Vagina (tissue), 2 donors: ENCODE data around the gene SAMD1. TPM values are rescaled to one million over a fixed set of nuclear protein-coding genes. Genes with fewer than 3 reads are reported as not detected.

Experiments
- DNase-seq, 2 donors: peaks; one replicate each; pipeline ENCODE4 v3.0.0-alpha.2; 2017; ENCODE audit errors: extremely low spot score in 2 of 2
- H3K27ac ChIP-seq: fragments of 200-600 bp; sonication (generic); one replicate; pipeline ENCODE4 v1.5.1; 2019
- H3K27me3 ChIP-seq: fragments of 200-600 bp; sonication (generic); one replicate; pipeline ENCODE4 v1.5.1; 2019
- H3K36me3 ChIP-seq, 2 donors: fragments of 200-600 bp; sonication (generic); one replicate each; pipeline ENCODE4 v1.5.1; 2017 to 2019
- H3K4me1 ChIP-seq: fragments of 200-600 bp; sonication (generic); one replicate; pipeline ENCODE4 v1.5.1; 2019
- H3K4me3 ChIP-seq, 2 donors: fragments of 200-600 bp; sonication (generic); 1 replicate in 1 of 2; 2 replicates in 1 of 2; pipeline ENCODE4 v1.5.1; 2016 to 2019
- H3K9me3 ChIP-seq: fragments of 200-600 bp; sonication (generic); one replicate; pipeline ENCODE4 v1.5.1; 2019
- POLR2A ChIP-seq, 2 donors: fragments of 450-650 bp; IDR thresholded peaks; one replicate each; pipeline ENCODE4 v1.6.1; 2017; ENCODE audit warnings: antibody characterized with exemption in 2 of 2, mild to moderate bottlenecking in 2 of 2, moderate library complexity in 2 of 2
- POLR2AphosphoS5 ChIP-seq, 2 donors: sonication (generic); formaldehyde crosslinking; IDR thresholded peaks; one replicate each; pipeline ENCODE4 v1.9.0; 2017; ENCODE audit warnings: antibody characterized with exemption in 2 of 2, mild to moderate bottlenecking in 2 of 2, low read depth in 1 of 2; ENCODE audit not compliant: insufficient read depth in 1 of 2
- intact Hi-C: fragments of 100-400 bp; cut with DNase I; formaldehyde crosslinking; loops from one replicate; pipeline ENCODE4 v1.15.1; 2023
- total RNA-seq: library from RNA; depleted of rRNA; stranded (reverse); fragments of >200 nt; gene quantifications from one replicate; pipeline ENCODE4 v1.2.3, GENCODE V29; 2016
- TF ChIP-seq, protein P1 (sequence below), 3 experiments: fragments of 450-650 bp in 2 of 3; fragments of 200-600 bp in 1 of 3; sonication (generic) in 1 of 3; IDR thresholded peaks; one replicate each; pipeline ENCODE4 v1.5.1; 2017 to 2019; ENCODE audit warnings: antibody characterized with exemption in 3 of 3, mild to moderate bottlenecking in 2 of 3, moderate library complexity in 2 of 3

SAMD1 gene
- total RNA-seq, 1 donor from 2014 or later: 6.9 TPM

DNA sequence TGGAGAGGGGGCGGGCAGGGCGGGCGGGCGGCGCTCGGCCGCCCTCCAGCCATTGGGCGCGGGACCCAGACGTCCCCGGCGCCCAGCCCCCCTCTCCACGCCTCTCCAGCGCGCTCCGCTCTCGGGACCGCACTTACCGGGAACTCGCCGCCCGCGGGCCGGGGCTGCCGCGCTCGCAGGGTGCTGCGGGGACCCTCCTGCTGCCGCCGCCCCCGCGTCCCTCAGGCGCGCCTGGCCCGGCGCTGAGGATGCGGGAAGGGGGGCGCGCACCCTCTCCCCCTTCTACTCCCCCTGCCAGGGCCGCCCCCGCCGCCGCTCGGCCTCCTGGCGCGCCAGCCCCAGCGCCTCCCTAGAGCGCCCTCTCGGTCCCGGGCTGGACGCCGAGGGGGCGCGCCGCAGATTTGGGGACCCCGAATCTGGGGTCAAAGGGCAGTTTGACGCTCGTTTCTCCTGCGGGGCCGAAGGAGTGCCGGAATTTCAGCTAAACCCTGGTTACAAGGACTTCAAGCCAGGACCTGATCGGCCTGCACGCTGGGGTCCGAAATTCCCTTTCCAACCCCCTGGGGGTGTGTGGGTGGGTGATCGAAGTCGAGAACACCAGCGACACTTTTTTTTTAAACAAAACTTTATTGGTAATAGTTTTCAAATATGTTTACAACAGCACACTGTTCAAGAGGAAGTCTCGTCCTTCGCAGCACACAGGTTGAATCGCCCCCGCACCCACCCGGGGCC lies 696 bp upstream of the SAMD1 start:
- intact Hi-C loops: no loop called here
- TF ChIP-seq POLR2AphosphoS5 (IDR thresholded peaks at IDR 0.05; ENCODE audit: insufficient read depth in 1 of 2, low read depth in 1 of 2) (peak; percentile 9 to 57), POLR2A (IDR thresholded peaks at IDR 0.05) (peak in 1 of 2 donors; percentile 65)
- TF ChIP-seq, protein P1, sequence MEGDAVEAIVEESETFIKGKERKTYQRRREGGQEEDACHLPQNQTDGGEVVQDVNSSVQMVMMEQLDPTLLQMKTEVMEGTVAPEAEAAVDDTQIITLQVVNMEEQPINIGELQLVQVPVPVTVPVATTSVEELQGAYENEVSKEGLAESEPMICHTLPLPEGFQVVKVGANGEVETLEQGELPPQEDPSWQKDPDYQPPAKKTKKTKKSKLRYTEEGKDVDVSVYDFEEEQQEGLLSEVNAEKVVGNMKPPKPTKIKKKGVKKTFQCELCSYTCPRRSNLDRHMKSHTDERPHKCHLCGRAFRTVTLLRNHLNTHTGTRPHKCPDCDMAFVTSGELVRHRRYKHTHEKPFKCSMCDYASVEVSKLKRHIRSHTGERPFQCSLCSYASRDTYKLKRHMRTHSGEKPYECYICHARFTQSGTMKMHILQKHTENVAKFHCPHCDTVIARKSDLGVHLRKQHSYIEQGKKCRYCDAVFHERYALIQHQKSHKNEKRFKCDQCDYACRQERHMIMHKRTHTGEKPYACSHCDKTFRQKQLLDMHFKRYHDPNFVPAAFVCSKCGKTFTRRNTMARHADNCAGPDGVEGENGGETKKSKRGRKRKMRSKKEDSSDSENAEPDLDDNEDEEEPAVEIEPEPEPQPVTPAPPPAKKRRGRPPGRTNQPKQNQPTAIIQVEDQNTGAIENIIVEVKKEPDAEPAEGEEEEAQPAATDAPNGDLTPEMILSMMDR (IDR thresholded peaks at IDR 0.05): peak in 1 of 3 experiments; percentile 33

DNA sequence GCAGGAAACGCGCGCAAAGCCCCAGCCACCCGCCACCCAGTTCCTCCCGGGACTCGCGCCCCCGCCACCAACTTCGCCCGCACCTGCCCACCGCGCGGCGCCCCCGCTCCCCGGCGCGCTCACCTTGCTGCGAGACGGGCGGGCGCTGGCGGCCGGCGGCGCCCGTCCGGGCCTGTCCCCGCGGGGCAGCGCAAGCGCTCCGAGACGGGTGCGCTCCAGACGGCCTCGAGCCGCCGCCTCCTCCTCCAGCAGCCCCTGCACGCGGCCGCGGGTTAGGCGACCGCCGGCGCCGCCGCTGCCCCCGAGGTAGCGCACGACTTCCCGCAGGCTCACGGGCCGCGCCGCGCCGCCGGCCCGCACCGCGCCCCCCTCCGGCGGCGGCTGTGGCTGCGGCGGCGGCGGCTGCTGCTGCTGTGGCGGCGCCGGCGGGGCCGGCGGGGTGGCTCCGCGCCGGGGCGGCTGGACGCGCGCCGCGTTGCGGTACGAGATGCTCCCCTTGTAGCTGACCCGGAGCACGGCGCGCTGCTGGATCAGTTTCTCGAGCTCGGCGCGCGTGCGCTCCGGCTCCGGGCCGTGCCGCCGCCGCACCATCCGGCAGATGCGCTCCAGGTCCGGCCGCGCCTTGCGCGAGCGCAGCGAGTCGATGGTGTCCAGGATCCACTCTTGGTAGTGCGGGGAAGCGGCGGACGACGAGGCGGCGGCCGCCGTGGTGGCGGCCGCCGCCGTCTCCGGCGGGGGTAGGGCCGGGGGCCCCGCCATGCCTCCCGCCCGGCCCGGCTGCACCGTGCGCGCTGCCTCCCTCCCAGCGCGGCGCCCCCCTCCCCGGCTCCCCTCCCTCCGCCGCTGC lies 666 bp downstream of the SAMD1 start:
- Histone ChIP-seq H3K9me3 (peaks cover 3% of the 10 kb centered on the region), H3K4me3 (peak overlapping the region; percentile 63 to 68), H3K4me1 (peaks cover 14% of the 10 kb centered on the region), H3K27ac (peak overlapping the region; percentile 94), H3K36me3 (peaks cover 0 to 6% of the 10 kb centered on the region in 2 donors), H3K27me3 (no peaks in the 10 kb centered on the region)
- DNase-seq: no peak
- TF ChIP-seq POLR2A (IDR thresholded peaks at IDR 0.05) (no peak), POLR2AphosphoS5 (IDR thresholded peaks at IDR 0.05; ENCODE audit: insufficient read depth in 1 of 2, low read depth in 1 of 2) (no peak)
- TF ChIP-seq, protein P1 (IDR thresholded peaks at IDR 0.05): no peak
- intact Hi-C loops: no loop called here

More for the DNA sequence above, 696 bp upstream of the SAMD1 start:
- Histone ChIP-seq H3K27me3 (no peaks in the 10 kb centered on the region), H3K36me3 (peaks cover 0 to 9% of the 10 kb centered on the region in 2 donors), H3K27ac (peak overlapping the region; percentile 94), H3K4me1 (peaks cover 14% of the 10 kb centered on the region), H3K9me3 (peaks cover 3% of the 10 kb centered on the region), H3K4me3 (peak overlapping the region; percentile 63 to 68)
- no peak for DNase-seq

DNA sequence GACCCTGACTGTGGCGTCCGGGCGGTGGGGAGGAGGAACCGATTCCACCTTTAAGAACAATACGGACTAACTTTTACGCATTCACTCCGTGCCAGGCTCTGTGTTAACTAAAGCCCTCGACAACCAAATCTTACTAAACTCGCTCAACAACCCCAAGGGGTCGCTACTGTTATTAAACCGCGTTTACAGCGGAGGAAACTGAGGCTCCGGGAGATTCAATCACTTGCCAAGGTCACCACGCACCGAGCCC lies 1.2 kb downstream of the SAMD1 start:
- H3K36me3 ChIP-seq: peaks cover 0 to 6% of the 10 kb centered on the region in 2 donors
- peak overlapping the region; percentile 27 for H3K27ac ChIP-seq
- peak overlapping the region; percentile 63 to 68 for H3K4me3 ChIP-seq
- TF ChIP-seq POLR2A (IDR thresholded peaks at IDR 0.05) (no peak), POLR2AphosphoS5 (IDR thresholded peaks at IDR 0.05; ENCODE audit: insufficient read depth in 1 of 2, low read depth in 1 of 2) (no peak)
- TF ChIP-seq, protein P1 (IDR thresholded peaks at IDR 0.05): no peak
- H3K27me3 ChIP-seq: no peaks in the 10 kb centered on the region
- H3K4me1 ChIP-seq: peaks cover 14% of the 10 kb centered on the region
- intact Hi-C loops: no loop called here
- H3K9me3 ChIP-seq: peaks cover 3% of the 10 kb centered on the region
- no peak for DNase-seq

DNA sequence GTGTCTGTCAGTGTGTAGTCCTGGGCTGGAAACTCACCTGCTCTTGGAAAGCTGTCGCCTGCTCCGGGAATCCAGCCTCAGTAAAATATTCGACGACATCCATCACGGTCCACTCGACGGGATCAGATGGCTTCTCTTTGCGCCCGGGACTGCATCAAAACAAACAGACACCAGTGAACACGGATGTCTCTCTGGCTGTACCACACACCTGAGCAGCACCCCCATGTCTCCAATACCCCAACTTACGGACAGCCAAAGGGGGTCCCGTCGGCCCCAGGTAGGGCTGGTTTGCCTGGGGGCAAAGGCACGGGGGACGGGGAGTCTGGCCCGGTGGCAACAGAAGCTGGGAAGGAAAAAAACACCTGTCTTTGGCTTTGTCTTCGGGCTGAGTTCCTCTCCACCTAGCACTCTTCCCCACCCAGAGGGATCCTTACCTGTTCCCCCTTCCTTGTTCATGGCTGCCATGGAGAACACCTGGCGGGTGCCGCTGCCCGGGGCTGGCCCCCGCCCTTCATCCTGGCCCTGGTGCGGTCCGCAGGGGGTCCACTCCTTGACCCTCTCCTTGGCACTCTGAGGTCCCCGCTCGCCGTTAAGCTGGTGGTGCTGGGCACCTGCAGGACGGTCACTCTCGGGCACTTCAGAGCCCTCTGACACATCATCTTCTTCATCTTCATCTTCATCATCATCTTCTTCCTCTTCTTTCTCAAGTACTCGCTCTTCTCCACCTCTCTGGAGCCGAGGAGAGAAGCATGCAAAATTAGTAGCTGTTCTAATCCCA lies 1.7 kb downstream of the SAMD1 start:
- peak overlapping the region; percentile 27 for H3K27ac ChIP-seq
- H3K27me3 ChIP-seq: no peaks in the 10 kb centered on the region
- intact Hi-C loops: no loop called here
- peaks cover 0 to 6% of the 10 kb centered on the region in 2 donors for H3K36me3 ChIP-seq
- H3K9me3 ChIP-seq: peaks cover 3% of the 10 kb centered on the region
- H3K4me3 ChIP-seq: peak overlapping the region; percentile 63 to 68
- DNase-seq: no peak
- H3K4me1 ChIP-seq: peaks cover 14% of the 10 kb centered on the region
- TF ChIP-seq POLR2A (IDR thresholded peaks at IDR 0.05) (no peak), POLR2AphosphoS5 (IDR thresholded peaks at IDR 0.05; ENCODE audit: insufficient read depth in 1 of 2, low read depth in 1 of 2) (no peak)
- TF ChIP-seq, protein P1 (IDR thresholded peaks at IDR 0.05): no peak
